Mesenchymal stem cell (in vitro differentiated cells and primary cell): Measurements from ENCODE around the gene IMMP2L.

Source experiments
- DNase-seq: peaks from one replicate; pipeline ENCODE4 v3.0.0-alpha.2; 2013
- H2AFZ ChIP-seq: one replicate; pipeline ENCODE4 v1.6.1; 2013; ENCODE audit warnings: low read depth, mild to moderate bottlenecking, control low read depth, inconsistent platforms, low read length, moderate library complexity
- H2AK5ac ChIP-seq: 2 replicates; pipeline ENCODE4 v1.6.1; 2013; ENCODE audit warnings: low read length, moderate library complexity, mild to moderate bottlenecking, inconsistent platforms; ENCODE audit not compliant: severe bottlenecking
- H2BK120ac ChIP-seq: one replicate; pipeline ENCODE4 v1.6.1; 2013; ENCODE audit warnings: low read depth, mild to moderate bottlenecking, inconsistent platforms, low read length, moderate library complexity
- H2BK12ac ChIP-seq, 2 experiments: one replicate each; pipeline ENCODE4 v1.6.1; 2013; ENCODE audit warnings: inconsistent platforms in 2 of 2, low read length in 2 of 2, mild to moderate bottlenecking in 2 of 2, moderate library complexity in 2 of 2, control low read depth in 1 of 2
- H2BK15ac ChIP-seq: one replicate; pipeline ENCODE4 v1.6.1; 2013; ENCODE audit warnings: mild to moderate bottlenecking, low read depth, inconsistent platforms; ENCODE audit not compliant: poor library complexity, severe bottlenecking
- H2BK5ac ChIP-seq: 2 replicates; pipeline ENCODE4 v1.6.1; 2013; ENCODE audit warnings: low read depth, mild to moderate bottlenecking, low read length, control low read depth, inconsistent platforms; ENCODE audit not compliant: poor library complexity, severe bottlenecking
- H3K14ac ChIP-seq, 2 experiments: one replicate each; pipeline ENCODE4 v1.6.1; 2013; ENCODE audit warnings: inconsistent platforms in 2 of 2, low read length in 2 of 2, control low read depth in 1 of 2, mild to moderate bottlenecking in 1 of 2, moderate library complexity in 1 of 2
- H3K18ac ChIP-seq, 2 experiments: one replicate each; pipeline ENCODE4 v1.6.1; 2013; ENCODE audit warnings: inconsistent platforms in 2 of 2, low read length in 2 of 2, control low read depth in 1 of 2, low read depth in 1 of 2, mild to moderate bottlenecking in 1 of 2
- H3K23ac ChIP-seq, 2 experiments: one replicate each; pipeline ENCODE4 v1.6.1; 2013; ENCODE audit warnings: inconsistent platforms in 2 of 2, low read length in 2 of 2, mild to moderate bottlenecking in 2 of 2, moderate library complexity in 2 of 2, control low read depth in 1 of 2
- H3K27ac ChIP-seq: 2 replicates; pipeline ENCODE4 v1.5.1; 2013; ENCODE audit warnings: mild to moderate bottlenecking, moderate library complexity, low read length, control low read depth, inconsistent platforms; ENCODE audit not compliant: poor library complexity, severe bottlenecking
- H3K27me3 ChIP-seq, 2 experiments: 2 replicates each; pipeline versions ENCODE4 v1.6.1 to v1.7.0; 2013; ENCODE audit warnings: low read length in 2 of 2, mild to moderate bottlenecking in 2 of 2, moderate library complexity in 2 of 2, control low read depth in 1 of 2, inconsistent platforms in 1 of 2; ENCODE audit not compliant: control insufficient read depth in 1 of 2, insufficient read depth in 1 of 2
- H3K36me3 ChIP-seq, 2 experiments: 2 replicates each; pipeline versions ENCODE4 v1.6.1 to v1.7.0; 2013; ENCODE audit warnings: low read length in 2 of 2, control low read depth in 1 of 2, inconsistent platforms in 1 of 2, low read depth in 1 of 2, mild to moderate bottlenecking in 1 of 2; ENCODE audit not compliant: insufficient read depth in 2 of 2, control insufficient read depth in 1 of 2
- H3K4ac ChIP-seq, 2 experiments: one replicate each; pipeline ENCODE4 v1.6.1; 2013; ENCODE audit warnings: inconsistent platforms in 2 of 2, low read length in 2 of 2, mild to moderate bottlenecking in 2 of 2, moderate library complexity in 2 of 2, control low read depth in 1 of 2, low read depth in 1 of 2
- H3K4me1 ChIP-seq: 2 replicates; pipeline ENCODE4 v1.6.1; 2013; ENCODE audit warnings: low read depth, low read length, control low read depth; ENCODE audit not compliant: control insufficient read depth, insufficient read depth
- H3K4me2 ChIP-seq: 2 replicates; pipeline ENCODE4 v1.6.1; 2013; ENCODE audit warnings: low read length, mild to moderate bottlenecking, inconsistent platforms; ENCODE audit not compliant: poor library complexity, severe bottlenecking
- H3K4me3 ChIP-seq, 2 experiments: 2 replicates each; pipeline versions ENCODE4 v1.5.1 to v1.7.0; 2013; ENCODE audit warnings: low read length in 2 of 2, mild to moderate bottlenecking in 2 of 2, control low read depth in 1 of 2, low read depth in 1 of 2; ENCODE audit not compliant: insufficient read depth in 1 of 2
- H3K79me1 ChIP-seq: replicated peaks from 2 replicates; pipeline ENCODE4 v1.6.1; 2013; ENCODE audit warnings: mild to moderate bottlenecking, control low read depth, low read length, inconsistent platforms; ENCODE audit not compliant: poor library complexity, severe bottlenecking
- H3K9ac ChIP-seq: 2 replicates; pipeline ENCODE4 v1.7.0; 2013; ENCODE audit warnings: mild to moderate bottlenecking, low read length, moderate library complexity
- H3K9me3 ChIP-seq: 2 replicates; pipeline ENCODE4 v1.7.0; 2013; ENCODE audit warnings: mild to moderate bottlenecking, low read length; ENCODE audit not compliant: control insufficient read depth
- H4K8ac ChIP-seq: one replicate; pipeline ENCODE4 v1.6.1; 2013; ENCODE audit warnings: inconsistent platforms, mild to moderate bottlenecking, low read length, moderate library complexity
- H4K91ac ChIP-seq: one replicate; pipeline ENCODE4 v1.6.1; 2013; ENCODE audit warnings: mild to moderate bottlenecking, low read length, inconsistent platforms
- WGBS: methylation state at CpG from one replicate; pipeline ENCODE4 v1.1.7; 2013; ENCODE audit warnings: mixed read lengths; 5-methylcytosine and 5-hydroxymethylcytosine counted together

Gene IMMP2L

GRCh38 chr7:111232249-111233084, 329.8 kb downstream of the IMMP2L start:
- Histone ChIP-seq H2BK12ac (no peak overlapping the region), H2BK5ac (no peak overlapping the region), H3K4me1 (no peaks in the 10 kb centered on the region), H3K79me1 (no peaks in the 10 kb centered on the region), H2AFZ (no peak overlapping the region), H3K4me2 (peak overlapping the region; percentile 53), H3K18ac (no peak overlapping the region), H3K9me3 (no peaks in the 10 kb centered on the region), H2AK5ac (no peak overlapping the region), H3K14ac (no peak overlapping the region), H3K27ac (peak overlapping the region; percentile 77), H3K23ac (no peak overlapping the region), H2BK15ac (no peak overlapping the region), H4K91ac (no peak overlapping the region), H3K9ac (peak overlapping the region; percentile 50), H2BK120ac (no peak overlapping the region), H3K4me3 (peak overlapping the region in 1 of 2 experiments; percentile 49), H3K27me3 (no peaks in the 10 kb centered on the region), H4K8ac (no peak overlapping the region), H3K36me3 (no peaks in the 10 kb centered on the region), H3K4ac (no peak overlapping the region)
- 97% methylated on average over 2 of the region's 3 CpGs for WGBS
- peak; percentile 54 for DNase-seq

GRCh38 chr7:111229916-111230315, 332.4 kb downstream of the IMMP2L start:
- Histone ChIP-seq H3K4ac (no peak overlapping the region), H3K4me3 (no peak overlapping the region), H2BK120ac (no peak overlapping the region), H3K23ac (no peak overlapping the region), H3K4me1 (no peaks in the 10 kb centered on the region), H3K9me3 (no peaks in the 10 kb centered on the region), H2BK15ac (no peak overlapping the region), H2BK12ac (no peak overlapping the region), H3K14ac (no peak overlapping the region), H4K8ac (no peak overlapping the region), H3K9ac (no peak overlapping the region), H3K4me2 (no peak overlapping the region), H2AFZ (no peak overlapping the region), H3K27me3 (no peaks in the 10 kb centered on the region), H2BK5ac (no peak overlapping the region), H3K27ac (no peak overlapping the region), H2AK5ac (no peak overlapping the region), H3K36me3 (no peaks in the 10 kb centered on the region), H3K79me1 (no peaks in the 10 kb centered on the region), H4K91ac (no peak overlapping the region), H3K18ac (no peak overlapping the region)
- 67% methylated on average over 1 of the region's 2 CpGs for WGBS
- peak; percentile 26 for DNase-seq

- H3K36me3 ChIP-seq, result no peaks in the 10 kb centered on the region
- H3K27ac ChIP-seq, result no peak overlapping the region
- no peak overlapping the region for H3K4me2 ChIP-seq
- WGBS, result 100% methylated on average over 1 of the region's 4 CpGs
- H3K4ac ChIP-seq, result no peak overlapping the region
- H3K23ac ChIP-seq, result no peak overlapping the region
- H4K8ac ChIP-seq, result no peak overlapping the region
- no peak overlapping the region for H3K18ac ChIP-seq
- no peak overlapping the region for H2BK120ac ChIP-seq
- no peak overlapping the region for H2AK5ac ChIP-seq
- H2BK15ac ChIP-seq, result no peak overlapping the region
- H3K27me3 ChIP-seq, result no peaks in the 10 kb centered on the region
- no peak overlapping the region for H3K14ac ChIP-seq
- no peak overlapping the region for H3K4me3 ChIP-seq
- no peak overlapping the region for H3K9ac ChIP-seq
- no peaks in the 10 kb centered on the region for H3K9me3 ChIP-seq
- H2BK5ac ChIP-seq, result no peak overlapping the region
- no peaks in the 10 kb centered on the region for H3K79me1 ChIP-seq
- no peak for DNase-seq
- no peak overlapping the region for H2AFZ ChIP-seq
- H4K91ac ChIP-seq, result no peak overlapping the region
- no peaks in the 10 kb centered on the region for H3K4me1 ChIP-seq
- H2BK12ac ChIP-seq, result no peak overlapping the region
Observed at GRCh38 chr7:111229181-111229740, 333.0 kb downstream of the IMMP2L start.

GRCh38 chr7:111228437-111228836, 333.9 kb downstream of the IMMP2L start:
- no peak overlapping the region for H3K27ac ChIP-seq
- H2AFZ ChIP-seq, result no peak overlapping the region
- WGBS, result 80% methylated on average over 1 of the region's 1 CpG
- H2BK12ac ChIP-seq, result no peak overlapping the region
- H3K18ac ChIP-seq, result no peak overlapping the region
- no peaks in the 10 kb centered on the region for H3K9me3 ChIP-seq
- H2AK5ac ChIP-seq, result no peak overlapping the region
- no peak overlapping the region for H2BK120ac ChIP-seq
- H4K91ac ChIP-seq, result no peak overlapping the region
- no peak overlapping the region for H3K23ac ChIP-seq
- no peaks in the 10 kb centered on the region for H3K27me3 ChIP-seq
- H3K4ac ChIP-seq, result no peak overlapping the region
- no peak overlapping the region for H3K4me2 ChIP-seq
- no peak overlapping the region for H3K14ac ChIP-seq
- no peak overlapping the region for H2BK15ac ChIP-seq
- no peaks in the 10 kb centered on the region for H3K4me1 ChIP-seq
- no peak overlapping the region for H2BK5ac ChIP-seq
- H3K79me1 ChIP-seq, result no peaks in the 10 kb centered on the region
- H3K9ac ChIP-seq, result no peak overlapping the region
- no peak overlapping the region for H4K8ac ChIP-seq
- DNase-seq, result no peak
- no peaks in the 10 kb centered on the region for H3K36me3 ChIP-seq
- no peak overlapping the region for H3K4me3 ChIP-seq
